ENCODE data around the gene SERPINE1.
A peak's percentile ranks its signal among the peaks of the same experiment; 100 is the strongest.

Gene SERPINE1

DNA sequence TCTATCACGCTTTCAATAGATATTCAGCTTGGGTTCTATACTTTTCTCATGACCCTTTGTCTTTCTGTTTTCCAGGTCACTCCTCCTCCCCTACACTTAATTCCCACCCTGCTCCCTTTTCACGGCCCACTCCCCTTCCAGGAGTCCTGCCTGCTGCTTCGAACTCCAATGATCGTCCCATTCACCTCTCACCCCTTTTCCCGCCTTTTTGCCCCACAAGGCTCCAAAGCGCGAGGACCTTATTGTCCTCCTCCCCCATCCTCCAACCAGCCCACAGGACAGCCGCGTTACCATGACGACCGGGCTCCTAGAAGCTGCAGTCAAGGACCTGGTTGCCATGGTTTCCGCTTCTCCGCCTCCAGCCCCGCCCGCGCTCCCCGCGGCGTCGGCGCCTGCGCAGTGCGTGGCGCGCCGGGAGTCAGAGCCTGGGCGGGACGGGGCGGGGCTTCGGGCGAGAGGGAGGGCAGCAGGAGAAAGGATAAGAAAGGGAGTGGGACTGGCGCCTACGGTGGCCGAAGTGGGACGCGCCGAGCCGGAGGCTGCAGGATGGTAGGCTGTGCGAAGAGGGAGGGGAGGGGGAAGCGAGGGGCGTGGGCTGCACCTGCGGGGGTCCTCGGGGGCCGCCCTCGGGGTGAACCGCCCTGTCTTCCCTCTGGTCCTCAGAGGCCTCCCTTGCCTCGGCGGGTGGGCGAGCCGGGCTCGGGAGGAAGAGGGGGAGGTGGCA lies 27.2 kb downstream of the SERPINE1 start, which contains the start of gene AP1S1:
AP1S1 (plus strand) TSS at position 508 of the 724 bp plus-strand sequence; CDS start at position 547, 39 bp downstream.
- ChIA-PET POLR2A (ENCODE audit: low non-redundant PET) (interaction anchor here (0.6 to 0.9 kb wide), 2 partner anchors 10 to 90 kb away, joined by 3 to 4 read pairs; no protein-coding TSS in a partner anchor), CTCF (interaction anchor here (0.8 kb wide), 1 partner anchor 10 kb away, joined by 3 read pairs; no protein-coding TSS in a partner anchor)
- DNase-seq (ENCODE audit: low spot score): peak; percentile 99
- TF ChIP-seq CTCF (conservative IDR thresholded peaks at IDR 0.05; ENCODE audit: low read depth): no peak
- H3K27ac ChIP-seq: peak within 1 kb of the TSS; percentile 87

GRCh38 chr7:101154693-101155102 lies 27.8 kb downstream of the SERPINE1 start:
- ChIA-PET POLR2A (ENCODE audit: low non-redundant PET) (interaction anchor here (0.9 kb wide), 1 partner anchor 89 kb away, joined by 4 read pairs; no protein-coding TSS in a partner anchor), CTCF (interaction anchor here (0.7 to 0.8 kb wide), 3 partner anchors 11 to 67 kb away, joined by 3 read pairs; no protein-coding TSS in a partner anchor)
- H3K27ac ChIP-seq: peak overlapping the region; percentile 87
- peak; percentile 30 for DNase-seq (ENCODE audit: low spot score)
- no peak for TF ChIP-seq CTCF (conservative IDR thresholded peaks at IDR 0.05; ENCODE audit: low read depth)

GRCh38 chr7:101155303-101155702 lies 28.4 kb downstream of the SERPINE1 start:
- ChIA-PET CTCF (interaction anchor here (0.6 to 0.8 kb wide), 4 partner anchors 11 to 979 kb away, joined by 3 read pairs; no protein-coding TSS in a partner anchor), POLR2A (ENCODE audit: low non-redundant PET) (no interaction called here)
- DNase-seq (ENCODE audit: low spot score): no peak
- TF ChIP-seq CTCF (conservative IDR thresholded peaks at IDR 0.05; ENCODE audit: low read depth): no peak
- peak overlapping the region; percentile 87 for H3K27ac ChIP-seq

DNA sequence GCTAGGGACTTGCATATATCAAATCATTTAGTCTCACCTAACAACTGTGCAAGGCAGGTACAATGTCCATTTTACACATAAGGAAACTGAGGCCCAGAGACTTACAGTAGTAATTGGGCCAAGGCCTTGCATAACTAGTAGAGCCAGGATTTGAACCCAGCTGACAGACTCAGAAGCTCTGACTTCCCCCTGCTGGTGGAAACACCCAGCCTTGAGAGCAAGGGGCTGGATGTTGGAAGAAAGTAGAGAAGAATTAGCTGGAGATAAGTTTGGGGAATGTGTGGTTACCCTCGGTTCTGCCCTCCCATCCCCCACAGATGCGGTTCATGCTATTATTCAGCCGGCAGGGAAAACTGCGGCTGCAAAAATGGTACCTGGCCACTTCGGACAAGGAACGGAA lies 29.4 kb downstream of the SERPINE1 start:
- CTCF ChIA-PET: interaction anchor here (0.6 to 2.2 kb wide), 7 partner anchors 12 to 156 kb away, joined by 3 to 9 read pairs (median 3); no protein-coding TSS in a partner anchor
- peak overlapping the region; percentile 87 for H3K27ac ChIP-seq
- DNase-seq (ENCODE audit: low spot score): no peak
- POLR2A ChIA-PET (ENCODE audit: low non-redundant PET): no interaction called here
- TF ChIP-seq CTCF (conservative IDR thresholded peaks at IDR 0.05; ENCODE audit: low read depth): no peak

GRCh38 chr7:101156866-101157589 lies 30.1 kb downstream of the SERPINE1 start:
- ChIA-PET CTCF (interaction anchor here (0.6 to 2.2 kb wide), 8 partner anchors 13 to 674 kb away, joined by 3 to 9 read pairs (median 3); partner anchors contain the start of gene NAT16), POLR2A (ENCODE audit: low non-redundant PET) (interaction anchor here (0.6 kb wide), 1 partner anchor 253 kb away, joined by 3 read pairs; no protein-coding TSS in a partner anchor)
- peak; percentile 81 for DNase-seq (ENCODE audit: low spot score)
- peak overlapping the region; percentile 87 for H3K27ac ChIP-seq
- no peak for TF ChIP-seq CTCF (conservative IDR thresholded peaks at IDR 0.05; ENCODE audit: low read depth)

Measured in RWPE1 (cell line).